Activated CD8-positive, alpha-beta memory T cell treated with anti-CD3 and anti-CD28 coated beads for 24 hours (primary cell): ENCODE measurements around the gene CCL5.

Experiments
- DNase-seq: peaks from one replicate; pipeline ENCODE4 v3.0.0-alpha.2; 2020

Gene CCL5

DNA sequence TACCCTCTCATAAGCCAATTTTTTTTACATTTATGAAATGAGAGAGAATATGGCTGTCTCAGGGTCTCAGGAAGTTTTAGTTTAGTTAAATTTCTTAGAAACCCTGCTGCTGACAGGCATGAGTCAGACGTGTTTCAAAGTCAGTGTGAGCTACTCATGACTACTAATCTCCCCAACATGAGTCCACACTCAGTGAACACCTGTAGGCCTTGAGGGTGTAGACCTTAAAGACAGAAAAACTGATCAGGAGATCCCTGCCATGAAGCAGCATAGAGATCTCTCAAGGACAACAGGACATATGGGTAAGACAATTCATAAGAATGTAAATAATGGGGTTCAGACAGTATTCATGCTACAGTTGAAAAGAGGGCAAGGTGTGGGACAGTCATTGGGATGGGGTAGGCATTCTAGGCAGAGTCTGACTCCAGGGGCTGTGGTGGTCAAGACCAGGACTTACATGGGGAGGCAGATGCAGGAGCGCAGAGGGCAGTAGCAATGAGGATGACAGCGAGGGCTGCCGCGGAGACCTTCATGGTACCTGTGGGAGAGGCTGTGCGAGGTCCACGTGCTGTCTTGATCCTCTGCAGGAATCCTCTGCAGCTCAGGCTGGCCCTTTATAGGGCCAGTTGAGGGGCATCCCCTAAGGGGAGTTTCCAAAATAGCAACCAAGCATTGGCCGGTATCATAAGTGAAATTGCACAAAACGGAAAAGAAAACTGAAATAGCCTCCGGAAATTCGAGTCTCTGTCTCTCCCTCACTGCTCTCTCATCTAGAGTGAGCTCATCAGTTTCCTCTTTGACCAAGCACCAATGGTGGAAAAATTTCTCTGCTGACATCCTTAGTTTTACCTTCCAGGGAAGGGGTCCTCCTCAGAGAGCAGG, at the start of gene CCL5:
CCL5 (minus strand) TSS at position 588 of the 882 bp plus-strand sequence.
- peak; percentile 82 for DNase-seq

DNA sequence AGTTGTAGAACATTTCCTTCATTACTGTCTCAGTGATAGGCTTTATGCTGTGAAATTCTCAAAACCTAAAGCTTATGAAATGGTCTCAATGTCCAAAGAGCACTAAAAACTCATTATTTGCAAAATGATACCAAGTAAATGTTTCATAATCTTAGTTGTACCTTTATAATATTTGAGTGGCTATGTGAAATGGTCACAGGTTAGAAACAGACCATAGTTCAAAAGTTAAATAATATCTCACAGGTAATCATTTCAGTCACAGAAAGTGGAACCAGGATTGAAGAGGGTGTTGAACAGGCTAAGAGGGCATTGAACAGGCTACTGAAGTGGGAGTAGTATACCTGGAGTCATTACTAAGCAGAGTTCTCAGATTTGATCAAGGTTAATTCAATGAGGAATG, 47.6 kb upstream of the CCL5 start:
- DNase-seq: no peak

DNA sequence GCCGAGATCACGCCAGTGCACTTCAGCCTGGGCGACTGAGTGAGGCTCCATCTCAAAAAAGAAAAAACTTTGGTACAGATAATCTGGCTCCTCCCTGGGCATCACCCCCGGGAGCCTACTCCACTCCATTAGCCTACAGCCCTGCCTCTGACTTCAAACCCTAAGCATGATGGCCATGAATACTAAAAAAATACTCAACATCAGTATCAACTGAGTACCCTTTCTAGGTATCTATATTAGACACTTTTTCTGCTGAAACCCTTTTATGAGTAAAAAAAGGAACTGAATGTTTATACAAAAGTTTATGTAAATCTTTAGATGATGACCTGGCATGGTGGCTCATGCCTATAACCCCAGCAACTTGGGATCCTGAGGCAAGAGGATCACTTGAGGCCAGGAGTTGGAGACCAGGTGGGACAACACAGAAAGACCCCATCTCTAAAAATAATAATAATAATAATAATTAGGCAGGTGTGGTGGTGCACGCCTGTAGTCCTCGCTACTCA, 43.5 kb upstream of the CCL5 start:
- DNase-seq: no peak

DNA sequence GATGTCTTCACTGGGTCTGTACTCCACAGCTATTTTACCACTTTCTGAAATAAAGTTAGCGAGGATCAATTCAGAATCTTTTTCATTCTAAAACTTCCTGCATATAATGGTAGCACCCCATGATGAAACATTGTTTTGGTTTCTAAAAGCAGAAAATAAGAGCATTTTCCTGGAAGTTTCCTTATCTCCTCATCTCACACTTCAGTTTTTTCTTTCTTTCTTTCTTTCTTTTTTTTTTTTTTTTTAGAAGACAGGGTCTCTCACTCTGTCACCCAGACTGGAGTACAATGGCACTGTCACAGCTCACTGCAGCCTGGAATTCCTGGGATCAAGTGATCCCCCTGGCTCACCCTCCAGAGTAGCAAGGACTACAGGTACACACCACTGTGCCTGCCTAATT, 40.1 kb upstream of the CCL5 start:
- DNase-seq: no peak

DNA sequence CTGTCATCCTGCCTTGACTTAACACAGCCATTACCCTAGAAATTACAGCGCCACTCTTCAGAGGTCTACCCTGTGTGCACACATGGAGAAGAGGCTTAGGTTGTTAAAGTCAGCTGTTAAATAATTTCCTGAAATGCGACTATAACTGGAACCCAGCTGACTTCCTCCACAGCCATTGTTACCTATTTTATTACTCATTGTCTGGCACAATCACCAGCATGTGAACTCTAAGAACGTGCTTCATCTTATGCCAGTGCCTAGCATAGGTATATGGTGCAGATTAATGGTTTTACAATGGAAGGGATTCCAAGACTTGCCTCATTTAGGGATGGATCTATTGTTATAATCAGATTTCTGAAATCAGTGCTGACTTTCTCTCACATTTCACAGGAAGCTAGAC, 38.5 kb upstream of the CCL5 start:
- no peak for DNase-seq

DNA sequence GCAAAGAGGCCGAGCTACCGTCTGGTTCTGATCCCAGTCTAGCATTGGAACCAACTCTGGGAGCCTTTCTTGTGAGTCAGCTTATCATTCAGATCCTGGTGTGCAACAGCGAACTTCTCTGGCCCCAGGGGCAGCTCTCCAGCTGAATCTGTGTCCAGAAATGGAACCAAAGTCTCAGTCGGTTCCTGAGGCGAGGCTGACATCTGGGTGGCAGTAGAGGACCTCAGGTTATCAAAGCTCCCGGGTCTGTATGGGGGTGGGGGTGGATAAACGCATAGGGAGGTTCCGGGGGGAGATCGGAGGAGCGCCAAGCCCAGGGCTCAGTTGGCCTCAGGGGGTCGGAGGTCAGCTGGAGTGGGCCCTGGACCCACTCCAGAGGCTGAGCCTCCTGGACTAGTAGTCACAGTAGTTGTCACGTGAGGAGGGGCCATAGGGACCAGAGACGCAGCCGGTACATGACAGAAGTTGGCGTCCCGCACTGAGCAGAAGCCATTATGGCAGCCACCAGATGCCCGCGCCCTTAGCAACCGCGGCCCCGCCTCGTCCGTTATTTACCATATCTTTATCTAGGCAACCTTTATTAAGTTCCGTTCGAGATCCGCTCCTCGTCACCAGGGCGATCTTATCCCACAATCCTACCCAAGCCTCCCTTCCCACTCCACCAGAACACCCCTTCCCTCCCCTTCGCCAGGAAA, 37.5 kb upstream of the CCL5 start:
- no peak for DNase-seq

DNA sequence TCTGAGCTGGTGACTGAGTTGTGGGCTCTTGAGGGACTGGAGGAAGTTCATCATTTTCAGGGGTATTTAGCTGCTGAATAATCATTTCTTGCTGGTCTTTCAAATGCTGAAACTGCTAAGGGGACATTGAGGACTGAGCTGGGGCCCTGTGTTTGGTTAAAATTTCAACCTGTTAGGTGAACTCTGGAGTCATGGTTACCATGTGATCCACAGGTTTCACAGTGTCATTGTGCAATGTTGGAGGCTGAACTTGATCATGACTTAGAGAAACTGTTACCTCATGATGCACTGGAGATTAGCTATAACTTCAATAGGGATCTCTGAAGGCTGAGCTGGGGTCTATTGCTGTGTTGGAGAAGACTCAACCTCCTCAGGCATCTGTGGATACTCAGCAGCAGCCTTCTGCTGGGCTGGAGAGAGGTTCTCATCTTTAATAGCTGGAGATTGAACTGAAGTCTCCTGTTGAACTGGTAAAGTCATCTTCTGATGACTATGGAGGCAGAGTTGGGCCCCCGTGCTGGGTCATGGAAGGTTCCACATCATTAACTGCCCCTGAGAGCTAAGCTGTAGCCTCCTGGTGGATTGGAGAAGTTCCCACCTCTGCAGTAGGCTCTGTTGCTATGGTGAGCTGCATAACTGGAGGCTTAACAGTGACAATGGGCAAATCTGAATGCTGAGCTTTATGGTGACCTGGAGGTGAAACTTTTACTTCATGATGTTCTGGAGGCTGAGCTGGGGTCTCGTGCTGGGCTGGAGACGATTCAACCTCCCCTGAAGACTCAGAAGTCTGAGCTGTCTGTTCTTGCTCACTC, 35.2 kb upstream of the CCL5 start:
- DNase-seq: no peak

DNA sequence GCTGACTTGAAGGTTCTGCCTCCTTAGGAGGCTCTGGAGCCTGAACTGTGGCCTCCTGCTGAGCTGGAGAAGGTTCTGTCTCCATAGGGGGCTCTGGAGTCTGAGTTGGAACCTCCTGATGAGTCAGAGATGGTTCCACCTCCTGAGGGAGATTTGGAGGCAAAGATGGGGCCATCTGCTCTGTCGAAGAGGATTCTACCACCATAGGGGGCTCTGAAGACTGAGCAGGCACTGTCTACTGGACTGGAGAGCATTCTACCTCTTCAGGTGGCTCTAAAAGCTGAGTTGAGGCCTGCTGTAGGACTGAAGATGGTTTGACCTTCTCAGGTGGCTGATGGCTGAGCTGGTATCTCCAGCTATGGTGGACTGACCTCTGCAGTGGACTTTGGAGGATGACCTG, 34.2 kb upstream of the CCL5 start:
- DNase-seq: no peak

DNA sequence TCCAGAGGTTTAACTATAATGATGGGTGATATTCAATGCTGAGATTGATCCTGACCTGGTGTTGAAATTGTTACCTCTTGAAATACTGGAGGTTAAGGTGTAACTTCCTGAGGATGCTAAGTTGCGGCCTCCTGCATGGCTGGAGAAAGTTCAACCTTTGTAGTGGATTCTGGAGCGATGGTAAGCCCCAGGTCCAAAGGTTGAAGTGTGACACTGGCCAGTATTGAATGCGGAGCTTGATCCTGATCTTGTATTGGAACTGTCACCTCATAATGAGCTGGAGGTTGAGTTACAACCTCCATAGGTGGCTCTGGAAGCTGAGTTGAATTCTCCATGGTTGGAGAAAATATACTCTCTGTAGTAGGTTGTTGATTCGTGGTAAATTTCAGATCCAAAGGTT, 33.4 kb upstream of the CCL5 start:
- DNase-seq: no peak

DNA sequence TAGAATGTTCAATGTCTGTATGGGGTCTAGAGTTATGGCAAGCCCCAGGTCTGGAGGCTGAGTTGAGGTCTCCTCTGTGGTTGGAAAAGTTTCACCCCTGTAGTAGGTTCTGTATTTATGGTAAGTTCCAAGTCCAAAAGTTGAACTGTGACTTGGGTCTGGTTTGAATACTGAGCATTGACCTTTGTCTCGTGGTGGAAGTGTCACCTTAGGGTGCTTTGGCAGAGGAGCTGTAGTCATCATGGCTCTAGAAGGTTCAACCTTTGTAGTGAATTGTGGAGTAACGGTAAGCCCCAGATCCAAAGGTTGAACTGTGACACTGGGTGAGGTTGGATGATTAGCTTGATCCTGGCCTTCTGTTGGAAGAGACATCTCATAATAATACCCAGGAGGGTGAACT, 32.8 kb upstream of the CCL5 start:
- no peak for DNase-seq

DNA sequence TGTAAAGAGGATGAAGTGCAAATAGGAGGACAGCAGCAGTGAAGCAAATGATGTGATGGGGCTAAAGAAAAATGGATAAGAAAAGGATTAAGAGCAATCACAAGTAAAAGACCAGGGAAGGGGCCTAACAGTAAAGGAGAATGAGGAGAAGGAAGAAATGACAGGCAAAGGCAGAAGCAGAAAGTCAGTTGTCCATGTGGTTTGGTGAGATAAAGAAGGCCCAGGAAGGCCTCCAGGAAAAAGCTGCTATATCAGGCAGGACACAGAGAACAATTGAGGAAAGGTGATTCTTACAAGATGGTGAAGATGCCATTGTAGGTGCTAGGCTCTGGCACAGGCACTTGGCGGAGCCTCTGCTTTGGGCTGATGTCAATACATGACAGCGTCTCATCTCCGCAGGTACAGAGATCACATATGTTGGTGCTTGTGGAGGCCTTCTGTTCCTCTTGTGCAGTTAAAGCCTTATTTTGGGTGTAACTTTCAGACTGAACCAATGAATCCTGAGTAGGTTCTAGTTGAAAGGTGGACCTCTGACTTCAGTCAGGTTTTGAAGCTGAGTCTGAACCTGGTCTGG, 32.3 kb upstream of the CCL5 start:
- no peak for DNase-seq

DNA sequence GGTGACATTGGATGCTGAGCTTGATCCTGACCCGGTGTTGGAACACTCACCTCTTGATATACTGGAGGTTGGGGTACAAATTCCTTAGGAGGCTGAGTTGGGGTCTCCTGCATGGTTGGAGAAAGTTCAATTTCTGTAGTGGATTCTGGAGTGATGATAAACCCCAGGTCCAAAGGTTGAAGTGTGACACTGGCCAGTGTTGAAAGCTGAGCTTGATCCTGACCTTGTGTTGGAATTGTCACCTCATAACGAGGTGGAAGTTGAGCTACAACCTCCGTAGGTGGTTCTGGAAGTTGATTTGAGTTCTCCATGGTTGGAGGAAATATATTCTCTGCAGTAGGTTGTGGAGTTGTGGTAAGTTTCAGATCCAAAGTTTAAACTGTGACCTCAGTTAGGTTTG, 29.2 kb upstream of the CCL5 start:
- no peak for DNase-seq

DNA sequence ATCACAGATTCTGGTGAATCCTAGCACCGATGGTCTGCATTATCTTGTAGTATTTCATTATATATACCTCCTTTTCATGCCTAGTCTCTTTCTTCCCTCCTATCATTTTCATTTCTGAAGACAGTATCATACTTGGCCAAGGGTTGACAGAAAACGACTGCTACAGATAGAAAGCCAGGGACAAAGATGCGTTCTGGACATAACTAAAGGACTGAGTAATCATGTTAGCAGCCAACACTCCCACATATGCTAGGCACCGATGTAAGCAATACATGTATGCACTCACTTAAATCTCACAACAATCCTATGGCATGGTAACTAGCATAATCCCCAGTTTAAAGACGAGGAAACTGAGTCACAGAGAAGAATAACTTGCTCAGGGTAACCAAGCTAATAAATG, 27.5 kb upstream of the CCL5 start:
- no peak for DNase-seq

DNA sequence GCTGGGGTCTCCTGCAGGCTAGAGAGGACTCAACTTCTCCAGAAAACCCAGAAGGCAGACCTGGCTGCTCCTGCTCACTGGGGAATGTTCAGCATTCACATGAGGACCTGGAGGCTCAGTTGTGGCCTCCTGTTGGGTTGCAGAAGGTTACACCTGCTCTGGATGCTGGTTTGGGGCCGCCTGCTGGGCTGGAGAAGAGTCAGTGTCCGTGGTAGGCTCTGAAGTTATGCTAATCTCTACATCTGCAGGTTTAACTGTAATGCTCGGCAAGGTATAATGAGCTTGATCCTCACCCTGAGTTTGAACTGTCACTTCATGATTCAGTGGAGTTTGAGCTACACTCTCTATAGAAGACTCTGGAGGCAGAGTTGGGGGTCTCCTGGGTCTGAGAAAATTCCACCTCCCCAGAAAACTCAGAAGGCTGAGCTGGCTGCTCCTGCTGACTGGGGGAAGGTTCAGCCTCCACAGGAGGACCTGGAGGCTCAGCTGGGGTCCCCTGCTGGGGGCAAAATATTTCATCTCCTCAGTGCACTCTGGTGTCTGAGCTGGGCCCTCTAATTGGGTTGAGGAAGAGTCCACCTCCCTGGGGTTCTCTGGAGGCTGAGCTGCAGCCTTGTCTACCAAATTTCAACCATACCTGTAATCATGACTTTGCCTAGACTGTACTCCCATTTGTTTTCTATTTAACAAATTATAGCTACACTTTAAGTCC, 26.9 kb upstream of the CCL5 start:
- no peak for DNase-seq

DNA sequence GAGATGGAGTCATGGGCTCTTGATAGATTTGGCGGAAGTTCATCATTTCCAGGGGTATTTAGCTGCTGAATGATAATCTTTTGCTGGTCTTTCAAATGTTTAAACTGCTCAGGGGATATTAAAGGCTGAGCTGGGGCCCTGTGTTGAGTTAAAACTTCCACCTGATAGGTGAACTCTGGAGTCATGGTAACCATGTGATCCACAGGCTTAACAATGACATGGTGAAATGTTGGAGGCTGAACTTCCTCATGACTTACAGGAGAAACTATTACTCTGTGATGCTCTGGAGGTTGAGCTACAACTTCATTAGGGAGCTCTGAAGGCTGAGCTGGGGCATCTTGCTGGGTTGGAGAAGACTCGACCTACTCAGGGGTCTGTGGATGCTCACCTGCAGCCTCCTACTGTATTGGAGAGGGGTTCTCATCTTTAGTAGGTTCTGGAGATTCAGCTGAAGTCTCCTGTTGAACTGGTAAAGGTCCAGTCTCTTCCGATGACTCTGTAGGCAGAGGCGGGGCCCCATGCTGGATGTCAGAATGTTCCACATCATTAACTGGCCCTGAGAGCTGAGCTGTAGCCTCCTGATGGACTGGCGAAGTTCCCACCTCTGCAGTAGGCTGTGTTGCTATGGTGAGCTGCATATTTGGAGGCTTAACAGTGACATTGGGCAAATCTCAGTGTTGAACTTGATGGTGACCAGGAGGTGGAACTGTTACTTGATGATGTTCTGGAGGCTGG, 26.2 kb upstream of the CCL5 start:
- no peak for DNase-seq

DNA sequence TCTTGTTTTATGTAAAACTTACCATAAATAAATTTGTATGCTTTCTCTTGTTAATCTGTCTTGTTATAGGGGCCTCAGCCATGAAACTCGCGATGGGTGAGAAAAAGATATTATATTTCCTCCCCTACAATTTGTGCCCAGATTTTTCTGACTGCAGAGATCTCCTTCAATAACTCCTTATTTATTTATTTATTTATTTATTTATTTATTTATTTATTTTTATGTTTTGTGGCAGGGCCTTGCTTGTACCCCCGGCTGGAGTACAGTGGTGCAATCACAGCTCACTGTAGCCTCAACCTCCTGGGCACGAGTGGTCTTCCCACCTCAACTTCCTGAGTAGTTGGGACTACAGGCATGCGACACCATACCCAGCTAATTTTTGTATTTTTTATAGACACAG, 23.3 kb upstream of the CCL5 start:
- no peak for DNase-seq

DNA sequence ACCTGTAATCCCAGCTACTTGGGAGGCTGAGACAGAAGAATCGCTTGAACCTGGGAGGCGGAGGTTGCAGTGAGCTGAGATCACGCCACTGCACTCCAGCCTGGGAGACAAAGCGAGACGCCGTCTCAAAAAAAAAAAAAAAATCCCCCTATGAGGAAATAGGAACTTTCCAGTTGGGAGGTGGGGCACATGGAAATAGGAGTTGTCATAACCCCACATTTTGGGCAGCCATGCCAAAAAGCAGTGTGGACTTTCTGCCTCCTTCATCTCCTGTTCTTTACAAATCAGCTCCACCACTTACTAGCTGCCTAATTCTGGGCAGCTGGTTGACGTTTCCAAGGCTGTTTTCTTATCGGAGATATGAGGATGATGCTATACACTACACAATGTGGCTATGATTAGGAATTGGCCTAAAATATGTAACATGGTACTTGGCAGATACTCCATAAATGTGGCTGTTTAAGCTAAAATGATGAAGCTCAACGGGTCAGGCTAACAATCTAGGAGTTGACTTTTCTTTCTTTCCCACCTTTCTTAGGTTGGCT, 21.5 kb upstream of the CCL5 start:
- DNase-seq: no peak

DNA sequence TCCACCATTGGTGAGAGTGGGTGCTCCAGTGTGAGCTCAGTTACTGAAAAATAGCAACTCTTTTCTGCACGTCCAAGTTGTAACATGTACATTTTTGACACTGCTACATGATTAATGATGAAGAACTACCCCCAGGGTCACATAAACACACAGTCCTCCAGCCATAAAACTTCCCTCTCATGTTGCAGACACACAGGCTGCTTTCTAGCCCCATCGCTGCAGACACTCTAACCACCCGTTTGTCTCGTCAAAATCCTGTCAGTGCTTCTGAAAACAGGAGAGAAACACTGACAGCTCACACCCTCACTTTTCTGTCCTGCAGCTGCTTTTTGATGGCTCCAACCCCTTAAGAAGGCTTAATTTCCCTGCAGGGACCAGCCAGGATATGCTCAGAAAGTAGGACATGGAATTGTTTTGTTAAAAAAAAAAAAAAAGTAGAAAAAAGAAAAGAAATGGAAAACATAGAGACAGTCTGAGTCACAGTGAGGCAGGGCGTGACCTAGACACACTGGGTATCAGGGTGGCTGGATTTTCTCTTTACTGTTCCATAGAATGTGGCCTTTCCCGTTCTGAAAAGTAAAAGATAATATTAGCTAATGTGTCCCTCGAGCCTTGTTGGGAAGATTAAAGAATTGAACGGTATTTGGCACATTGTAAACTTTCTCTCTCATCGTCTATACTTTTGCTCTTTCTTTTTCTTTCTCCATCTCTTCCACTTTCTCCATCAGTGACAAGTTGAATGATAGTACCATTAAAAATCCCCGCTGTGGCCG, 20.7 kb upstream of the CCL5 start:
- no peak for DNase-seq

DNA sequence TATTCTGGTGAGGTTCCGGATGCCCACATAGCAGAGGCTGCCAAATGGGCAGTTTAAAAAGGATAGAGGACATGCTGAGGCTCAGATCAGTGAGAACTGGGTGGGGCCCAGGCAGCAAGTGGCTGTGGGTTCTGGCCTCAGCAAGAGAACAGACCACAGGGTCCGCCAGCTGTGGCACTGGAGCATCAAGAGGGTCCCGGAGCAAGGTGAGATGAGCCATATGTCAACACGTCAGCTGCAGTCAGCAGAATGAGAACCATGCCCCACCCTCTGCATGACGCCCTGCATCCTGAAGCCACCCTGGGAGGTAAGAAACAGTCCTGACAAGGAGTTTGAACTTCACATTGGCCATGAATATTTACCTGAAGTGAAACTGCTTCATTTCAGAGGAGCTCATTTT, 20.1 kb upstream of the CCL5 start:
- DNase-seq: peak; percentile 71

DNA sequence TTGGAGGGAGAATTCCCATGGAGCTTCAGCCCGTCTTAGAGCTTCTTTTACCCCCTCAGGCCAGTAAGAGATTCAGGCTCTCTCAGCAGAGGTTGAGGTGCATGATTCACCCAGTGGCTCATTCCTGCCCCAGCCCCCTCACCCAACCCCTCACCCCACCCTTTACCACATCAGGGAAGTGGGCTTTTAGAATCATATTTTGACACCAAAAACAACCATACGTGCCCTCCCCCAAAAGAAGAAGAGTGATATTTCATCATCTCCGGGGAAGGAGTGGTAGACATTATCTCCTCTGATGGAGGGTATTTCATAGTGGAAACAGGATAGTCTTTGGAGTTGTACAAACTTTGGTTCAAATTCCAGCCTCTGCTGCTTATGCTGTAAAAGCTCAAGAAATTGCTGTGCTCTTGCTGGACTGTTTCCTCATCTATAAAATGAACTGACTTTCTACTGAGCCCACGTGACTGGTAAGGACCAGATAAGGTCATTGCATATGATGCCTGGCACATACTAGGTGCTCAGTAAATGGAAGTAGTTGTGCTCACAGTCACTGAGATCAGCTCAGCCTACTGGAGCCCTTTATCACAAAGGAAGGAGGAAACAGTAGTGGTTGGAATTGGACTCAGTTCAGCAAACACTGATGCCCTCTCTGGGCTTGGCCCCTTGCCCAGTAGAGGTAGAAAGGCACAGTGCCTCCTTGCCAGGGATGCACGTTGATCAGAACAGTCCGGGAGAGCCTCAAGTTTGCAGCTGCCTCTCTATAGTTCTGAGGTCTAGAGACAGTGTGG, 18.3 kb upstream of the CCL5 start:
- peak; percentile 75 for DNase-seq
